Hepatocyte (in vitro differentiated cells): ENCODE results near the gene PSMG3. TPM values are rescaled to one million over a fixed set of nuclear protein-coding genes. Genes with fewer than 3 reads are reported as not detected.

Experiments
- DNase-seq: peaks from one replicate; pipeline ENCODE4 v3.0.0-alpha.2; 2016; ENCODE audit warnings: low spot score
- H2AFZ ChIP-seq: fragments of 200-600 bp; sonication (generic); 2 replicates; pipeline ENCODE4 v1.6.0; 2016; ENCODE audit warnings: antibody characterized with exemption, mild to moderate bottlenecking
- H3K27ac ChIP-seq: fragments of 200-600 bp; sonication (generic); 2 replicates; pipeline ENCODE4 v1.5.1; 2016; ENCODE audit warnings: mild to moderate bottlenecking
- H3K27me3 ChIP-seq: fragments of 200-600 bp; sonication (generic); 2 replicates; pipeline ENCODE4 v1.6.1; 2016
- H3K36me3 ChIP-seq: fragments of 200-600 bp; sonication (generic); replicated peaks from 2 replicates; pipeline ENCODE4 v1.5.1; 2016; ENCODE audit warnings: low read depth; ENCODE audit not compliant: insufficient read depth
- H3K4me1 ChIP-seq: fragments of 200-600 bp; sonication (generic); 2 replicates; pipeline ENCODE4 v1.5.1; 2016; ENCODE audit warnings: mild to moderate bottlenecking, moderate library complexity; ENCODE audit not compliant: insufficient read depth
- H3K4me2 ChIP-seq: fragments of 200-600 bp; sonication (generic); 2 replicates; pipeline ENCODE4 v1.6.0; 2016
- H3K4me3 ChIP-seq: fragments of 200-600 bp; sonication (generic); 2 replicates; pipeline ENCODE4 v1.5.1; 2016; ENCODE audit warnings: mild to moderate bottlenecking
- H3K79me2 ChIP-seq: fragments of 200-600 bp; sonication (generic); 2 replicates; pipeline ENCODE4 v1.6.0; 2017; ENCODE audit warnings: mild to moderate bottlenecking
- H3K9me2 ChIP-seq: fragments of 200-600 bp; sonication (generic); replicated peaks from 2 replicates; pipeline ENCODE4 v1.6.0; 2017; ENCODE audit warnings: mild to moderate bottlenecking; ENCODE audit not compliant: insufficient read depth
- H3K9me3 ChIP-seq: fragments of 200-600 bp; sonication (generic); 2 replicates; pipeline ENCODE4 v1.5.1; 2016; ENCODE audit warnings: low read depth, mild to moderate bottlenecking
- H4K20me1 ChIP-seq: fragments of 200-600 bp; sonication (generic); 2 replicates; pipeline ENCODE4 v1.6.0; 2016; ENCODE audit warnings: mild to moderate bottlenecking; ENCODE audit not compliant: insufficient read depth, poor library complexity, severe bottlenecking
- EZH2 ChIP-seq: fragments of 200-600 bp; sonication (generic); IDR thresholded peaks from 2 replicates; pipeline ENCODE4 v1.6.1; 2016; ENCODE audit warnings: antibody characterized with exemption, mild to moderate bottlenecking, borderline replicate concordance
- EZH2phosphoT487 ChIP-seq: fragments of 200-600 bp; sonication (generic); IDR thresholded peaks from one replicate; pipeline ENCODE4 v1.6.1; 2018; ENCODE audit warnings: antibody characterized with exemption, mild to moderate bottlenecking, low read depth, moderate library complexity; ENCODE audit not compliant: unreplicated experiment, severe bottlenecking
- WGBS: methylation state at CpG from one replicate; pipeline ENCODE4 v1.1.6; 2016; ENCODE audit warnings: low lambda C conversion rate; ENCODE audit errors: missing lambda C conversion rate; 5-methylcytosine and 5-hydroxymethylcytosine counted together
- polyA plus RNA-seq: library from polyadenylated mRNA; unstranded; fragments of >200 nt; fragmentation: Nextera tagmentation; extraction: Ambion mirVana; gene quantifications from 2 replicates; pipeline ENCODE4 v1.2.1, GENCODE V29; 2016
- total RNA-seq: library from RNA; depleted of rRNA; stranded (reverse); fragments of >200 nt; gene quantifications from 2 replicates; pipeline ENCODE4 v1.2.3, GENCODE V29; 2014
- TF ChIP-seq, protein P1 (sequence below): fragments of 200-600 bp; sonication (generic); IDR thresholded peaks from 2 replicates; pipeline ENCODE4 v1.5.1; 2016; ENCODE audit warnings: antibody characterized with exemption, mild to moderate bottlenecking; ENCODE audit not compliant: poor library complexity

PSMG3 gene
- total and polyA plus RNA-seq, 2 experiments from 2014 or later, result 42.7 to 44.8 TPM

DNA sequence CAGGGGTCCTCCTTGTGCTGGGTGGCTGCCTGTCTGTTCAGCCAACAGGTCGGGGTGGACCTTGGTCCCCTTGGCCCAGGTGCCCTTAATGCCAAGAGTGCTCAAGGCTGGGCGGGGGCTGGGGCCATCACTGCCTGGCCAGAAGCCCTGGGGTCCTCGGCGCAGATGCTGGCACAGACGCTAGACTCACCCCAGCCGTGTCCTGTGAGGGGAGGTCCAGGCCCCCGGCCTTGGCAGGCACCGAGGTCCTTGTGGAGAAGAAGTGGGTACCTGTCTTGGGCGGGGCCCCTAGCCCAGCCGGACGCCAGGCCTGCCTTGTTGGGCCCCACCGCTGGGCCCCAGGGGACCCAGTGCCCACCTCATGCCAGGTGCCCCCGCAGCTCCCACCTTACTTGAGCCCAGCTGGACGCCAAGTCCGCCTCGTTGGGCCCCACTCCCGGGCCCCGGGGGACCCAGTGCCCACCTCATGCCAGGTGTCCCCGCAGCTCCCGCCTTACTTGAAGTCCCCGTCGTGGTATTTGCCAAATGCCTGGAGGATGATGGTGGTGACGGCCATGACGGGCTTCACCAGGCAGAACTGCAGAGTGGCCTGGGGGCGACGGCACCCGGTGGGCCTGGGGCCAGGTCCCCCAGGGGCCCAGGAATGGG is 20.4 kb downstream of the PSMG3 start:
- no peaks in the 10 kb centered on the region for H4K20me1 ChIP-seq
- no peak overlapping the region for H3K4me3 ChIP-seq
- H3K9me3 ChIP-seq, result no peaks in the 10 kb centered on the region
- H2AFZ ChIP-seq, result no peak overlapping the region
- DNase-seq, result no peak
- no peak overlapping the region for H3K4me2 ChIP-seq
- no peak for TF ChIP-seq EZH2
- no peak for TF ChIP-seq EZH2phosphoT487
- TF ChIP-seq, protein P1, sequence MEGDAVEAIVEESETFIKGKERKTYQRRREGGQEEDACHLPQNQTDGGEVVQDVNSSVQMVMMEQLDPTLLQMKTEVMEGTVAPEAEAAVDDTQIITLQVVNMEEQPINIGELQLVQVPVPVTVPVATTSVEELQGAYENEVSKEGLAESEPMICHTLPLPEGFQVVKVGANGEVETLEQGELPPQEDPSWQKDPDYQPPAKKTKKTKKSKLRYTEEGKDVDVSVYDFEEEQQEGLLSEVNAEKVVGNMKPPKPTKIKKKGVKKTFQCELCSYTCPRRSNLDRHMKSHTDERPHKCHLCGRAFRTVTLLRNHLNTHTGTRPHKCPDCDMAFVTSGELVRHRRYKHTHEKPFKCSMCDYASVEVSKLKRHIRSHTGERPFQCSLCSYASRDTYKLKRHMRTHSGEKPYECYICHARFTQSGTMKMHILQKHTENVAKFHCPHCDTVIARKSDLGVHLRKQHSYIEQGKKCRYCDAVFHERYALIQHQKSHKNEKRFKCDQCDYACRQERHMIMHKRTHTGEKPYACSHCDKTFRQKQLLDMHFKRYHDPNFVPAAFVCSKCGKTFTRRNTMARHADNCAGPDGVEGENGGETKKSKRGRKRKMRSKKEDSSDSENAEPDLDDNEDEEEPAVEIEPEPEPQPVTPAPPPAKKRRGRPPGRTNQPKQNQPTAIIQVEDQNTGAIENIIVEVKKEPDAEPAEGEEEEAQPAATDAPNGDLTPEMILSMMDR, result no peak
- 98% methylated on average over 27 of the region's 27 CpGs for WGBS
- H3K9me2 ChIP-seq, result no peaks in the 10 kb centered on the region
- no peaks in the 10 kb centered on the region for H3K79me2 ChIP-seq
- H3K4me1 ChIP-seq, result no peaks in the 10 kb centered on the region
- no peak overlapping the region for H3K27ac ChIP-seq
- no peaks in the 10 kb centered on the region for H3K36me3 ChIP-seq
- no peaks in the 10 kb centered on the region for H3K27me3 ChIP-seq

DNA sequence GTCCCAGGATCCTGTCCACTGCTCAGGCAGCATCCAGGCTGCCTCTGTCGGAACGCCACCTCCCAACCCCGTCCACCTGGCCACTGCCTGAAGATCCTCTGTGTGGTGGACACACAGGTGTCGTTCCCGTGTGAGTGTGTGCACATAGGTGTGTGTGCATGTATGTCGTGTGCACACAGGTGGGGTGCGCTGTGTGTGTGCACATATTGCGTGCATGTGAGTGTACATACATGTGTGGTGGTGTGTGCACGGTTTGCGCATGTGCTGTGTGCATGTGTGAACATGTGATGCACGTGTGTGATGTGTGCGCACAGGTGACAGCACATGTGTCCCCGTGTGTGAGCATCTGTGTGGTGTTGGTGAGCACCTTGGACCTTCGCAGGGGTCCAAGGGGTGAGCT is 20.9 kb downstream of the PSMG3 start:
- H3K27ac ChIP-seq, result no peak overlapping the region
- no peaks in the 10 kb centered on the region for H3K4me1 ChIP-seq
- H3K4me3 ChIP-seq, result no peak overlapping the region
- no peaks in the 10 kb centered on the region for H4K20me1 ChIP-seq
- TF ChIP-seq EZH2, result no peak
- no peaks in the 10 kb centered on the region for H3K9me3 ChIP-seq
- H2AFZ ChIP-seq, result no peak overlapping the region
- H3K79me2 ChIP-seq, result no peaks in the 10 kb centered on the region
- DNase-seq, result no peak
- H3K36me3 ChIP-seq, result no peaks in the 10 kb centered on the region
- WGBS, result 91% methylated on average over 14 of the region's 14 CpGs
- H3K9me2 ChIP-seq, result no peaks in the 10 kb centered on the region
- H3K4me2 ChIP-seq, result no peak overlapping the region
- H3K27me3 ChIP-seq, result no peaks in the 10 kb centered on the region

DNA sequence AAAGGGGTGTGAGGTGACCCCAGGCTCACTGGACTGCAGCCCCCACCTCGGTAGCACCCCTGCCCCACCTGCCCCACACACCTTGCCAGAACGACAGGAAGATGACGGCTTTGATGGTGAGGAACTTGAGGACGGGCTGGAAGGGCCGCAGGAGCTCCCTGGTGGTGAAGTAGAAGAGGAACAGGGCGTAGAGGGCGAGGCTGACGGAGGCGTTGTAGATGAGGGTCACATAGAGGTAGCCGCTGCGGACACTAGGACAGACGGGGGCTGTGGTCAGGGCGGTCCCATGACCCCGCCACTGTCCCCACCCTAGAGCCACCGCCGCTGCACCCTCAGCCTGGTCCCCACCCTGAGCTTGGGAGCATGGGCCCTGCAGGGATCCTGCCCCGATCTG is 21.4 kb downstream of the PSMG3 start:
- Histone ChIP-seq H3K9me2 (no peaks in the 10 kb centered on the region), H3K4me2 (no peak overlapping the region), H3K36me3 (no peaks in the 10 kb centered on the region), H3K79me2 (no peaks in the 10 kb centered on the region), H4K20me1 (no peaks in the 10 kb centered on the region), H3K4me3 (no peak overlapping the region), H3K27ac (no peak overlapping the region), H2AFZ (no peak overlapping the region), H3K27me3 (no peaks in the 10 kb centered on the region), H3K4me1 (no peaks in the 10 kb centered on the region), H3K9me3 (no peaks in the 10 kb centered on the region)
- TF ChIP-seq, protein P1, result no peak
- TF ChIP-seq EZH2phosphoT487 (no peak), EZH2 (no peak)
- WGBS, result 88% methylated on average over 15 of the region's 17 CpGs
- DNase-seq, result no peak

DNA sequence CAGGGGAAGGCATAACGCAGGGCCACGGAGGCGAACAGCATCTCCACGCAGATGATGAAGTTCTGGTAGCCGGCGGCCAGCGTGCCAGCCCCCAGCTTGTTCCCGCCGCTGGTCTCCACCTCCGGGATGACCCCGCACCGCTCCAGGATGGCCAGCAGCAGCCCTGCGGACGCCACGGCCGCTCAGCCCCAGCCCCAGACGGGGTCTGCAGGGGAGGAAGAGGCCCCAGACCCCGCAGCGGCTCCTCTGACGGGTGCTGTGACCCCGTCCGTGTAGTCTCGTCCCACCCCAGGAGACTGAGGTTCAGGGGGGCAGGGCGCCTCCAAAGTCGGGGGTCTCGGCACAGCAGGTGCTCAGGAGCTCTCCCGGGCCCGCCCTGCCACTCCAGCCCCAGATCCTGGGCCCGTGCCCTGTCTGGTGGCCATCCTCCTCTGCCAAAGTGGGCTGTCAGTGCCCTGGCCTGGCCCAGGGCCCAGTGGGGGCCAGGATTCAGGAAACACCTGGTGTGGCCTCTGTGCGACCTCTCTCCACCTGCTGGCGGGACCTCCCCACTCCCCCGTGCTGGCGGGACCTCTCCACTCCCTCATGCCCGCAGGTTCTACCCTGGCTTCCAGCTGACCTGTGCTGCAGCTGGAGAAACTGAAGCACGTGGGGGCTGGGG is 21.9 kb downstream of the PSMG3 start:
- Histone ChIP-seq H2AFZ (no peak overlapping the region), H3K9me3 (no peaks in the 10 kb centered on the region), H3K27me3 (no peaks in the 10 kb centered on the region), H3K4me1 (no peaks in the 10 kb centered on the region), H3K4me3 (no peak overlapping the region), H4K20me1 (no peaks in the 10 kb centered on the region), H3K4me2 (no peak overlapping the region), H3K9me2 (no peaks in the 10 kb centered on the region), H3K79me2 (no peaks in the 10 kb centered on the region), H3K27ac (no peak overlapping the region), H3K36me3 (no peaks in the 10 kb centered on the region)
- TF ChIP-seq, protein P1, result no peak
- TF ChIP-seq EZH2phosphoT487 (no peak), EZH2 (no peak)
- no peak for DNase-seq
- 89% methylated on average over 33 of the region's 35 CpGs for WGBS
